DND-41 (cell line): ENCODE results near the gene GPR137B.
"Not testable (repeated sequence)": the region's sequence is repeated elsewhere in the genome, so short reads cannot be mapped to it uniquely, and the experiment has no call there.

Experiments used
- ATAC-seq: fragments of 200-7000 bp; cut with Tn5 transposase; 3 replicates; pipeline ENCODE4 v1.9.1; 2021; ENCODE audit warnings: low read depth; ENCODE audit not compliant: insufficient read depth
- DNase-seq: peaks from one replicate; pipeline ENCODE4 v3.0.0-alpha.2; 2020
- H2AFZ ChIP-seq: 2 replicates; pipeline ENCODE4 v1.6.0; 2012; ENCODE audit warnings: low read depth, low read length
- H3K27ac ChIP-seq: 2 replicates; pipeline ENCODE4 v1.5.1; 2012; ENCODE audit warnings: low read length, inconsistent platforms
- H3K27me3 ChIP-seq: fragments of 200-600 bp; sonication (generic); 2 replicates; pipeline ENCODE4 v1.6.0; 2012; ENCODE audit warnings: low read length, mild to moderate bottlenecking, inconsistent platforms; ENCODE audit not compliant: insufficient read depth, poor library complexity
- H3K36me3 ChIP-seq: 2 replicates; pipeline ENCODE4 v1.5.1; 2012; ENCODE audit warnings: low read length, inconsistent platforms; ENCODE audit not compliant: insufficient read depth
- H3K4me1 ChIP-seq: 2 replicates; pipeline ENCODE4 v1.5.1; 2012; ENCODE audit warnings: mild to moderate bottlenecking, low read length; ENCODE audit not compliant: insufficient read depth
- H3K4me2 ChIP-seq: 2 replicates; pipeline ENCODE4 v1.6.0; 2012; ENCODE audit warnings: mild to moderate bottlenecking, moderate library complexity, low read length, inconsistent platforms; ENCODE audit not compliant: insufficient read depth
- H3K4me3 ChIP-seq, 2 experiments: fragments of 200-600 bp in 1 of 2; shearing (Covaris generic) in 1 of 2; 2 replicates each; pipeline ENCODE4 v1.5.1; 2012 to 2016; ENCODE audit warnings: inconsistent platforms in 2 of 2, low read length in 2 of 2, mild to moderate bottlenecking in 2 of 2, low read depth in 1 of 2, moderate library complexity in 1 of 2
- H3K79me2 ChIP-seq: 2 replicates; pipeline ENCODE4 v1.6.0; 2012; ENCODE audit warnings: low read length, inconsistent platforms; ENCODE audit not compliant: insufficient read depth
- H3K9ac ChIP-seq: 2 replicates; pipeline ENCODE4 v1.6.0; 2012; ENCODE audit warnings: low read depth, mild to moderate bottlenecking, inconsistent platforms, low read length, moderate library complexity
- H3K9me3 ChIP-seq: 2 replicates; pipeline ENCODE4 v1.5.1; 2012; ENCODE audit warnings: low read length, moderate library complexity, mild to moderate bottlenecking, inconsistent platforms; ENCODE audit not compliant: insufficient read depth, severe bottlenecking
- H4K20me1 ChIP-seq: 2 replicates; pipeline ENCODE4 v1.6.0; 2012; ENCODE audit warnings: low read length; ENCODE audit not compliant: insufficient read depth
- CTCF ChIP-seq: IDR thresholded peaks from 2 replicates; pipeline ENCODE4 v1.5.1; 2012; ENCODE audit warnings: borderline replicate concordance, low read length, moderate library complexity, mild to moderate bottlenecking; ENCODE audit not compliant: poor library complexity, severe bottlenecking; ENCODE audit errors: extremely low read depth
- EZH2 ChIP-seq: IDR thresholded peaks from 3 replicates; pipeline ENCODE4 v1.6.1; 2012; ENCODE audit warnings: borderline replicate concordance, low read depth, mild to moderate bottlenecking, moderate library complexity, low read length, inconsistent platforms; ENCODE audit not compliant: severe bottlenecking

Gene GPR137B

DNA sequence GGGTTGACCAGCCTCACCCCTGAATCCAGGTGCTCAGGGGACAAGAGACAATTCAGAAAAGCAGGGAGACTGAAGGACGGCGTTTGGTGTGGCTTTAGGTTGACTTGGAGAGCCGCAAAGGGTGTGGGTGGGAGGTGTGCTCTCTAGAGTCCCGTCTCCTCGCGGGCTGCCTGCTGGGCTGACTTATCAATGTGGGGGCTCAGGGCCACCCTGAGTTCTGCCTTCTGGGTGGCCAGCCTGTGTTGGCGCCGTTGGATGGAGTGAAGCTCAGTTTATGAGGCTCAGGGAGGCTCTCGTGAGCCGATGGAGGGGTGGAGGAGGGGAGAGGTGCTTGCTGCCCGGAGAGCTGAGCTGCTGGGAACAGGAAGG is 13.0 kb downstream of the GPR137B start:
- H3K4me3 ChIP-seq, result no peak overlapping the region
- H3K4me2 ChIP-seq, result no peak overlapping the region
- peaks cover 6% of the 10 kb centered on the region for H3K9me3 ChIP-seq
- no peak overlapping the region for H3K9ac ChIP-seq
- no peaks in the 10 kb centered on the region for H3K27me3 ChIP-seq
- H4K20me1 ChIP-seq, result peaks cover 52% of the 10 kb centered on the region
- no peak overlapping the region for H3K27ac ChIP-seq
- ATAC-seq, result no peak
- TF ChIP-seq CTCF (no peak), EZH2 (no peak)
- no peaks in the 10 kb centered on the region for H3K4me1 ChIP-seq
- H3K79me2 ChIP-seq, result peaks cover 46% of the 10 kb centered on the region
- no peak for DNase-seq
- H2AFZ ChIP-seq, result no peak overlapping the region
- H3K36me3 ChIP-seq, result 0 out of 2 replicates have a peak, but pooled peaks cover 2% of the 10 kb centered on the region

GRCh38 chr1:236155841-236156503 is 13.6 kb downstream of the GPR137B start:
- H3K4me2 ChIP-seq, result no peak overlapping the region
- no peak for TF ChIP-seq EZH2
- TF ChIP-seq CTCF, result no peak
- H2AFZ ChIP-seq, result no peak overlapping the region
- H3K27me3 ChIP-seq, result no peaks in the 10 kb centered on the region
- peaks cover 49% of the 10 kb centered on the region for H4K20me1 ChIP-seq
- peaks cover 12% of the 10 kb centered on the region for H3K9me3 ChIP-seq
- no peak for DNase-seq
- H3K36me3 ChIP-seq, result peaks cover 8% of the 10 kb centered on the region
- H3K4me3 ChIP-seq, result no peak overlapping the region
- no peak for ATAC-seq
- H3K27ac ChIP-seq, result no peak overlapping the region
- no peak overlapping the region for H3K9ac ChIP-seq
- H3K79me2 ChIP-seq, result peaks cover 46% of the 10 kb centered on the region
- no peaks in the 10 kb centered on the region for H3K4me1 ChIP-seq

DNA sequence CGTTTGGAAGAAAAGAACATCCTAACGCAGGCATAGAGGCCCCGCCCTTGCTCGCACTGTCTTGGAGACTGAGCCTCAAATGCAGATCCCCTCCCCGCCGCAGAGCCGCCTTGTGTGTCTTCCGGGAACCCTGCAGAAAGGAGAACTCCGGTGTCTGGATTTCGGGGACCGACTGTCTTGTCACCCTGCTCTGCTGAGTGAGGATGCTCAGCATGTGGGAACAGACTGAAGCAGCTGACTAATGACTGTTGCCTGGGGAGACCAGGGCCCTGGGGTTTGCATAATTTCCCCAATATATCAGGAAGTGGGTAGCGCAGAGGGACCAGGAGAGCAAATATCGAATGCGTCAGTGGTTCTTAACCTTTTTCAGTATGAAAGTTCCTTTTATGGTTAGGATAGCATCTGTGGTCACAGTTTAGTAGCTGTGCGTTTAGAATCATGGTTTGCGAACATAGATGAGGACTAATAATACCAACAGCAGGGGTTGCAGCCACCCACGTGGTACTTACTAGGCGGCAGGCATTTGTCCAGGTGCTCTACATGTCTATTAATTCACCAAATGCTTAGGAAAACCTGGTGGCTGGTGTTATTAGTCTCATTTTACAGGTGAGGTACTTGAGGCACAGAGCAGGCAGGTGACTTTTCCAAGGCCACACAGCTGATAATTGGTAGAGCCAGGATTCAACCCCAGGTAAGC is 14.3 kb downstream of the GPR137B start:
- Histone ChIP-seq H3K9ac (no peak overlapping the region), H3K9me3 (peaks cover 19% of the 10 kb centered on the region), H3K4me2 (no peak overlapping the region), H4K20me1 (peaks cover 46% of the 10 kb centered on the region), H3K4me3 (no peak overlapping the region), H2AFZ (no peak overlapping the region), H3K79me2 (peaks cover 47% of the 10 kb centered on the region), H3K27ac (no peak overlapping the region), H3K4me1 (no peaks in the 10 kb centered on the region), H3K27me3 (no peaks in the 10 kb centered on the region), H3K36me3 (peaks cover 14% of the 10 kb centered on the region)
- DNase-seq (no peak), ATAC-seq (0 out of 3 replicates have a peak, but pooled peaks have one; percentile 50)
- TF ChIP-seq CTCF (no peak), EZH2 (no peak)

DNA sequence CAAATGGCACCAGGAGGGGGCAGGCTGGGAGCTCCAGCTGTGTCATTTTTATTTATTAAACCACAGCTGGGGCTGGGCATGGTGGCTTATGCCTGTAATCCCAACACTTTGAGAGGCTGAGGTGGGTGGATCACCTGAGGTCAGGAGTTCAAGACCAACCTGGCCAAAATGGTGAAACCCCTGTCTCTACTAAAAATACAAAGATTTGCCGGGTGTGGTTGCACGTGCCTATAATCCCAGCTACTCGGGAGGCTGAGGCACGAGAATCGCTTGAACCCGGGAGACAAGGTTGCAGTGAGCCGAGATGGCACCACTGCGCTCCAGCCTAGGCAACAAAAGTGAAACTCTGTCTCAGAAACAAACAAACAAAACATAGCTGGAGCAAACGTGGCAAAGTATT is 15.7 kb downstream of the GPR137B start:
- H3K4me2 ChIP-seq, H3K4me3 ChIP-seq, H3K27ac ChIP-seq, H3K4me1 ChIP-seq, ATAC-seq, H3K9ac ChIP-seq, H2AFZ ChIP-seq, H3K27me3 ChIP-seq, DNase-seq: not testable (repeated sequence)
- Histone ChIP-seq H3K9me3 (peaks cover 23% of the 10 kb centered on the region), H3K79me2 (peaks cover 42% of the 10 kb centered on the region), H3K36me3 (peaks cover 21% of the 10 kb centered on the region), H4K20me1 (peaks cover 43% of the 10 kb centered on the region)
